Transverse colon (tissue), 4 donors: ENCODE measurements around the gene NUDT16. TPM values are rescaled to one million over a fixed set of nuclear protein-coding genes. Genes with fewer than 3 reads are reported as not detected.

ENCODE experiments used
- DNase-seq: peaks from one replicate; pipeline ENCODE4 v3.0.0-alpha.2; 2019
- H3K27ac ChIP-seq, 4 donors: fragments of 200-600 bp; sonication (generic); 2 replicates each; pipeline ENCODE4 v1.5.1; 2016 to 2018; ENCODE audit warnings: inconsistent platforms in 4 of 4
- H3K27me3 ChIP-seq: fragments of 200-600 bp; sonication (generic); 2 replicates; pipeline ENCODE4 v1.5.1; 2017; ENCODE audit warnings: inconsistent platforms
- H3K36me3 ChIP-seq, 4 donors: fragments of 200-600 bp; sonication (generic); 2 replicates each; pipeline ENCODE4 v1.5.1; 2017 to 2019; ENCODE audit warnings: inconsistent platforms in 4 of 4
- H3K4me1 ChIP-seq, 4 donors: fragments of 200-600 bp; sonication (generic); 2 replicates each; pipeline ENCODE4 v1.5.1; 2017 to 2020; ENCODE audit warnings: inconsistent platforms in 4 of 4
- H3K4me3 ChIP-seq, 4 donors: fragments of 200-600 bp; sonication (generic); 1 replicate in 1 of 4; 2 replicates in 3 of 4; pipeline versions ENCODE4 v1.5.1 to v1.6.1; 2017 to 2019; ENCODE audit warnings: inconsistent platforms in 4 of 4
- H3K9me3 ChIP-seq, 2 donors: fragments of 200-600 bp; sonication (generic); 2 replicates each; pipeline ENCODE4 v1.5.1; 2017 to 2019; ENCODE audit warnings: inconsistent platforms in 2 of 2
- EP300 ChIP-seq: sonication (generic); formaldehyde crosslinking; IDR thresholded peaks from one replicate; pipeline ENCODE4 v1.6.1; 2017; ENCODE audit warnings: antibody characterized with exemption, low read depth
- POLR2A ChIP-seq: fragments of 450-650 bp; IDR thresholded peaks from one replicate; pipeline ENCODE4 v1.6.1; 2016; ENCODE audit warnings: antibody characterized with exemption, mild to moderate bottlenecking, moderate library complexity
- POLR2AphosphoS5 ChIP-seq, 3 donors: sonication (generic); formaldehyde crosslinking; IDR thresholded peaks; one replicate each; pipeline ENCODE4 v1.6.1; 2016; ENCODE audit warnings: antibody characterized with exemption in 3 of 3
- WGBS, 2 donors: methylation state at CpG; one replicate each; pipeline ENCODE4 v1.1.5; 2018; ENCODE audit warnings: low coverage in 1 of 2; 5-methylcytosine and 5-hydroxymethylcytosine counted together
- in situ Hi-C, 4 donors: fragments of 200-750 bp; cut with MboI; loops; one replicate each; pipeline versions ENCODE4 v1.15.0 to v1.15.1; 2017; ENCODE audit warnings: low sequenced_read_pairs in 3 of 4, low pct_ligation_motif_present in 1 of 4, low pct_unique_long_range_greater_than_20kb in 1 of 4
- intact Hi-C: fragments of 100-400 bp; cut with DNase I; formaldehyde crosslinking; loops from one replicate; pipeline ENCODE4 v1.15.1; 2023; ENCODE audit warnings: low total_unique reads
- total RNA-seq, 4 donors: library from RNA; depleted of rRNA; stranded (reverse); fragments of >200 nt; gene quantifications; one replicate each; pipeline ENCODE4 v1.1.0, GENCODE V29; 2016
- TF ChIP-seq, protein P1 (sequence below), 5 experiments: fragments of 200-600 bp in 3 of 5; fragments of 450-650 bp in 2 of 5; sonication (generic) in 3 of 5; IDR thresholded peaks; 1 replicate in 2 of 5; 2 replicates in 3 of 5; pipeline ENCODE4 v1.5.1; 2016 to 2017; ENCODE audit warnings: antibody characterized with exemption in 5 of 5, inconsistent platforms in 3 of 5, mild to moderate bottlenecking in 2 of 5, moderate library complexity in 1 of 5

The NUDT16 gene
- total RNA-seq, 4 donors from 2014 or later, result 45.6 to 57.9 (median 49.1) TPM

DNA sequence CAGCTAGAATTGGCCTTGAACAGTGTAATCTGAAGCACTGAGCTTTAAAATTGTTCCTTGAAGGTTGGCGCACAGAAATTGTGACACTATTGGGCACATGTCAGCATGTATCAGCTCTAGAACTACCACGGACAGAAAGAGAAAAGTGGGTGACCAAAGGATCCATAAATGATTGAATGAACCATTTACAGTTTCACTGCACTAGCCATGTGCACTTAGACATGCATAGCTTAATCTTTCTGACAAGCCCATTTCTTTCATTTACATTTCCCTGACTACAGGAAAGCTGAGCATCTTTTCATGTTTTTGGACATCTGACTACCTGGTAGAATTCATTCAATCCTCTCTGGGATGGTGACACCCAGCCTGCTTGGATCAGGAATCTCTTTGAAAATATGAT, 36.2 kb downstream of the NUDT16 start:
- no peak overlapping the region for H3K4me3 ChIP-seq
- in situ Hi-C loops (no loop called here), intact Hi-C loops (no loop called here)
- H3K4me1 ChIP-seq, result no peaks in the 10 kb centered on the region
- no peaks in the 10 kb centered on the region for H3K9me3 ChIP-seq
- WGBS, 2 donors, result 83 to 100% methylated on average over 1 to 2 of the region's 2 CpGs
- H3K27ac ChIP-seq, result no peak overlapping the region
- TF ChIP-seq, protein P1, sequence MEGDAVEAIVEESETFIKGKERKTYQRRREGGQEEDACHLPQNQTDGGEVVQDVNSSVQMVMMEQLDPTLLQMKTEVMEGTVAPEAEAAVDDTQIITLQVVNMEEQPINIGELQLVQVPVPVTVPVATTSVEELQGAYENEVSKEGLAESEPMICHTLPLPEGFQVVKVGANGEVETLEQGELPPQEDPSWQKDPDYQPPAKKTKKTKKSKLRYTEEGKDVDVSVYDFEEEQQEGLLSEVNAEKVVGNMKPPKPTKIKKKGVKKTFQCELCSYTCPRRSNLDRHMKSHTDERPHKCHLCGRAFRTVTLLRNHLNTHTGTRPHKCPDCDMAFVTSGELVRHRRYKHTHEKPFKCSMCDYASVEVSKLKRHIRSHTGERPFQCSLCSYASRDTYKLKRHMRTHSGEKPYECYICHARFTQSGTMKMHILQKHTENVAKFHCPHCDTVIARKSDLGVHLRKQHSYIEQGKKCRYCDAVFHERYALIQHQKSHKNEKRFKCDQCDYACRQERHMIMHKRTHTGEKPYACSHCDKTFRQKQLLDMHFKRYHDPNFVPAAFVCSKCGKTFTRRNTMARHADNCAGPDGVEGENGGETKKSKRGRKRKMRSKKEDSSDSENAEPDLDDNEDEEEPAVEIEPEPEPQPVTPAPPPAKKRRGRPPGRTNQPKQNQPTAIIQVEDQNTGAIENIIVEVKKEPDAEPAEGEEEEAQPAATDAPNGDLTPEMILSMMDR (IDR thresholded peaks at IDR 0.05), result no peak
- TF ChIP-seq POLR2AphosphoS5 (IDR thresholded peaks at IDR 0.05), result no peak
- no peak for TF ChIP-seq EP300
- no peak for TF ChIP-seq POLR2A
- H3K36me3 ChIP-seq, result no peaks in the 10 kb centered on the region
- no peak for DNase-seq
- no peaks in the 10 kb centered on the region for H3K27me3 ChIP-seq

DNA sequence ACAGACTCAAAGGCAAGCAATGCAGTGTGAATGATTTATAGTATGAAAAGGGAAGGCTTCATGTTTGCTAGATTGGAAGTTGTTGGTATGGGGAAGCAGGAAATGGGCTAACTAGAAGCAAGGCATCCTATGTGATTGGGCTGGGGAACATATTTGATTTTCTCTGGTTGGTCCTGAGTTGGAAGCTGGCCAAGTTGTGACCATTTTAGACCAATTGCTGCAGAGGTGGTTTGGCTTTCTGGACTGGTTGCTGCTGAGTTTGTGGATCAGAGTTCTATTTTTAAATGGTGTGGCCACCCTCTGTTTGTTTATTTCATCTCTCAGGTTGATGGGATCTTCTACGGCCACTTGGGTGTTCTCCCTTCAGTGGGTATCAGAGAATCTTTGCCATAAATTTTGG, 39.7 kb downstream of the NUDT16 start:
- intact Hi-C loops, result no loop called here
- WGBS, 2 donors, result 73% methylated on average over 1 of the region's 1 CpG; no CpG with 5 or more reads in 1 of the 2 donors
- no peaks in the 10 kb centered on the region for H3K27me3 ChIP-seq
- H3K4me1 ChIP-seq, result no peaks in the 10 kb centered on the region
- no peak for TF ChIP-seq POLR2A
- TF ChIP-seq, protein P1 (IDR thresholded peaks at IDR 0.05), result no peak
- TF ChIP-seq EP300, result no peak
- no peak for TF ChIP-seq POLR2AphosphoS5 (IDR thresholded peaks at IDR 0.05)
- H3K36me3 ChIP-seq, result no peaks in the 10 kb centered on the region
- no peak for DNase-seq
- no peaks in the 10 kb centered on the region for H3K9me3 ChIP-seq
- in situ Hi-C loops, result no loop called here
- no peak overlapping the region for H3K4me3 ChIP-seq
- no peak overlapping the region for H3K27ac ChIP-seq

DNA sequence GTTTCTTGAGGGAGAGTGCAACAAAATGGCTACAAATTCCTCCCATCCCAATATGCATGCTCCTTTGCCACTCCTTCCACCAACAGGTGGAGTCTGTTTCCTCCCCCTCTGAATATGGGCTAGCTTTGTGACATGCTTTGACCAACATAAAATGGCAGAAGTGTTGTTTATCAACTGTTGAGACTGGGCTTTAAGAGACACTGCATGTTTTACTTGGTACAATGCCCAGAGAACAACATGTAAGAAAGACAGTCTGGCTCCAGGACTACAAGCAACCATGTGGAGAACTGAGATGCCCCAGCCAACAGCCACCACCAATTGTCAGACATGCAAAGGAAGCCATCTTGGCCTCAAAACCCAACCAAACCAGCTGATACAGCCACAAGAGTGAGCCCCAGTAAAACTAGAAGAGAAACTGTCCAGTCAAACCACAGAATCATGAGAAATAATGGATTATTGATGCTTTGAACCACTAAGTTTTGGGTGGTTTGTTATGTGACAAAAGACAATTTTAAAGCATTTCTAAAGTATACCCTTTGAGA, 40.5 kb downstream of the NUDT16 start:
- DNase-seq, result no peak
- intact Hi-C loops (no loop called here), in situ Hi-C loops (no loop called here)
- Histone ChIP-seq H3K36me3 (no peaks in the 10 kb centered on the region), H3K27me3 (no peaks in the 10 kb centered on the region), H3K9me3 (no peaks in the 10 kb centered on the region), H3K4me3 (no peak overlapping the region), H3K27ac (no peak overlapping the region), H3K4me1 (no peaks in the 10 kb centered on the region)
- no peak for TF ChIP-seq POLR2AphosphoS5 (IDR thresholded peaks at IDR 0.05)
- TF ChIP-seq, protein P1 (IDR thresholded peaks at IDR 0.05), result no peak
- TF ChIP-seq POLR2A, result no peak
- no peak for TF ChIP-seq EP300

DNA sequence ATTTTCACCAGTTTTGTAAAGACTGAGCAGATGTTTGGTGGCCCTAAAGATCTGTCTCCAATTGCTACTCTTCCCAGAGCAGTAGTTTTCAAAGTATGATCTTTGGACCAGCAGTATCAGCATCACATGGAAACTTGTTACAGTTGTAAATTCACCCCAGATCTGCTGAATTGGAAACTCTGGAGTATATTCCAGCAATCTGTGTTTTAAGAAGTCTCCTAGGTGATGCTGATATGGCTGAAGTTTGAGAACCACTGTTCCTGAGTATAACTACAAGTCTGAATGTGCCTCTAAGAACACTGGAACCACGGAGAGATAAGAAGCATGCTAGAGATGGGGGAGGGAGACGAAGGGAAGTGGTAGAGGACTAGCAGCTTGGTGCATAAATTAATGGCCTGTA, 45.7 kb downstream of the NUDT16 start:
- Histone ChIP-seq H3K27ac (no peak overlapping the region), H3K9me3 (no peaks in the 10 kb centered on the region), H3K4me3 (no peak overlapping the region), H3K4me1 (no peaks in the 10 kb centered on the region), H3K36me3 (no peaks in the 10 kb centered on the region), H3K27me3 (no peaks in the 10 kb centered on the region)
- TF ChIP-seq, protein P1 (IDR thresholded peaks at IDR 0.05), result no peak
- TF ChIP-seq EP300 (no peak), POLR2A (no peak), POLR2AphosphoS5 (IDR thresholded peaks at IDR 0.05) (no peak)
- in situ Hi-C loops (no loop called here), intact Hi-C loops (no loop called here)
- no peak for DNase-seq
- WGBS, 2 donors, result 20 to 51% methylated on average over 1 to 2 of the region's 2 CpGs
